Activated CD4-positive, alpha-beta T cell treated with anti-CD3 and anti-CD28 coated beads for 1 hour (primary cell): ENCODE results near the gene RASSF7.

Experiments
- DNase-seq: peaks from one replicate; pipeline ENCODE4 v3.0.0-alpha.2; 2020

The RASSF7 gene

DNA sequence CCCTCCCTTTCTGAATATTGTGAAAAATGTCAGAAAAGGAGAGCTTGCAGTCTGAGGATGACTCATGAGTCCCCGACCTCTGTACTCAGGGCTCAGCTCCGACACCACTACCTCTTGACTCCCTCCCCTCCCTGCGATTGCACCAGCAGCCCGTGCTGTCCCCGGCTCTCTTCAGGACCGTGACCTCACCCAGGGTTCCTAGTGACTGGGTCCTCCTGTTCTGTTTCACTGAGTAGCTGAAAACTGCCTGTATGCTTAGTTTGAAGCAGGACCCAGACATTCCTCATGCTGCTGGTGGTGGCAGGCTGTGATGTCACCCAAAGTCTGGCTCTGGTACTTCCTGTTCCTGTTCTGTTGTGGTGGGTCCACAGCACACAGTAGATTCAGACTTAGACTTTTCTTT lies 27.2 kb downstream of the RASSF7 start:
- DNase-seq, result peak; percentile 62

DNA sequence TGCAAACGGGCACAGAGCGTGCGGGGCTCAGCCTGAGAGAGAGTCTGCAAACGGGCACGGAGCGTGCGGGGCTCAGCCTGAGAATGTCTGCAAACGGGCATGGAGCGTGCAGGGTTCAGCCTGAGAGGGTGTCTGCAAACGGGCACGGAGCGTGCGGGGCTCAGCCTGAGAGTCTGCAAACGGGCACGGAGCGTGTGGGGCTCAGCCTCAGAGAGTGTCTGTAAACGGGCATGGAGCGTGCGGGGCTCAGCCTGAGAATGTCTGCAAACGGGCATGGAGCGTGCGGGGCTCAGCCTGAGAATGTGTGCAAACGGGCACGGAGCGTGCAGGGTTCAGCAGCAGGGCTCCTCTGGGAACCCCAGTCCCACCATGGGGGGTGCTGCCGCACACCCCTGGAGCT lies 29.0 kb downstream of the RASSF7 start:
- DNase-seq, result no peak

DNA sequence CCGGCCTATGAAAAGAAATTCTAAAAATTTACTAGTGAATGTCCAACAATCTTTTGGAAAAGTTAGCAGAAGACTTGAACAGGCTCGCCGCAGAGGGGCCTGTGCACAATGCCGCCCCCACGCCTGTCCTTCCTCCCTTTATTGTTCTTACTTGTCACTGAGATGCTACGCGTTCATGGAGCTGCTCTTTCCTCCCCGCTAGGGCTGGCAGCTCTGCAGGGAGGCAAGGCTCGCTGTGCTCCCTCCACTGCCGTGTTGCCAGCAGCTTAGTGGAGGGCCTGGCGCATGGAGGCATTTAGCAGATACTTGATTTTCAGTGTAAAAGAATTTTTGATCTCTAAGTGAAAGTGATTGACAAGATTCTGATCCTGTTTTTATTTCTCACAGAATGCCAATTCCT lies 30.2 kb downstream of the RASSF7 start:
- DNase-seq, result no peak

DNA sequence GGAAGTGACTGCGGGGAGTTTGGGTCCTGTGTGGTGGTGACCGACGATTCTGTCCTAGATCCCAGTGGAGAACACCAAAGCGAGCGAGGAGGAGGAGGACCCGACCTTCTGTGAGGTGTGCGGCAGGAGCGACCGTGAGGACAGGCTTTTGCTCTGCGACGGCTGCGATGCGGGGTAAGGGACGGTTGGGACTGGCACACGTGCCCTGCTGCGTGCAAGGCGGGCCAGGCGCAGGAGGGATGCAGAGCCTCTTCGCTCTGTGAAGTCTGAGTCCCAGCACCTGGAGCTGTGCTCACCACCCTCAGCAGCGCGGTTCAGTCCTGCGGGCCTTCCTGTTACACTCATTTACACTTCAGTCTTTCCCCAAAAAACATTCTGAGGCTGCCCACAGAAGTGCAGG lies 31.7 kb downstream of the RASSF7 start:
- DNase-seq, result no peak

DNA sequence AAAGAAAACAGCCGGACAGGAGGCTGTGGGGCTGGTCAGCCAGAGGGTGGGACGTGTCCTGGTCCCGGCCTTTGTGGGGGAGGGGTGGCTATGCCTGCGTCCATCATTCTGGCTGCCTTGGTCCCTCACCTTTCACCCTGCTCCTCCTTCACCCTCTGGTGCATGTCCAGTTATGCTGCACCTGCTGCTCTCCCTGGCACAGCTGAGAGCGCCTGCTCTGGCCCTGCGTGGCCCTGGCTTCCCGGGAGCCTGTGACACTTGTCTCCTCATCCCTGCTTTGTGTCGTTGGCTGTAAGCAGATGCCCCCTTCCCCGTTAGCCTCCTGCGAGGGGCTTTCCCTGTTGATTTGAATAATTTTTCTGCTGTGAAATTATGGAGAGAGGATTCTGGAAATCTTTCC lies 32.1 kb downstream of the RASSF7 start:
- no peak for DNase-seq

DNA sequence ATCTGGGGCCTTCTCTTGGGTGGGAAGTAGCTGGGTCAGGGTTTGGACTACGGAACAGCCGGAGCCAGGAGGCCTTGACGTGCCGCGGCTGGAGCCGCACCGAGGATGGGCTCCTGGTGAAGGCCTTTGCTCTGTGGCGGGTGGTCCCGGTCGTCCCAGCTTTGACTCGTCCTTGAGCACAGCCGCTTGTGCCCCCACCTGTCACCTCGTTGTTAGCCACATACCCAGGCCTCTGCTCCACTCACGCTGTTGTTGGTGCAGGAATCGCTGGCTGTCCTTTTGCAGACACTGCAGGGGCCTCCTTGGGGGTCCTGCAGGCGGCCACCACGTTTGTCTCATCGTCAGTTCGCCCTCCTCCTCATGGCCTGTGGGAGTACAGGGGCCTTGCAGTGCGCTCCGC lies 32.6 kb downstream of the RASSF7 start:
- no peak for DNase-seq

DNA sequence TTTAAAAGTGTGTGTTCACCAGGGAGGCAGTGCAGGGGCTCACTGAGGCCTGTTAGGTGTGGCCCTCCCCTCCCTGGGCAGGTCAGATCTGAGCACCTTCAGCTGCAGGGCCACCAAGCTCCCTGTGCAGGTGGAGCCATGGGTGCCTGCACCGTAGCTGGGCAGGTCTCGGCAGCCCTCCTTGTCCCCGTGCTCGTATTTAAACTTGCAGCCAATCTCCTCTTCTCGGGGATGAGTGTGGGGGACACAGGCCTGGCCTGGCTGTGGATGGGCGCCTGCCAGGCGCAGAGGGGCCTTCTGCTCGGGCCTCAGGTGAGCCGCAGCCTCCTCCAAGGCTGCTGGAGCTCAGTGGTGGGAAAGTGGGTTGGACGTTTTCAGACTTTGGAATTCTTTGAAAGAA lies 34.6 kb downstream of the RASSF7 start:
- no peak for DNase-seq

DNA sequence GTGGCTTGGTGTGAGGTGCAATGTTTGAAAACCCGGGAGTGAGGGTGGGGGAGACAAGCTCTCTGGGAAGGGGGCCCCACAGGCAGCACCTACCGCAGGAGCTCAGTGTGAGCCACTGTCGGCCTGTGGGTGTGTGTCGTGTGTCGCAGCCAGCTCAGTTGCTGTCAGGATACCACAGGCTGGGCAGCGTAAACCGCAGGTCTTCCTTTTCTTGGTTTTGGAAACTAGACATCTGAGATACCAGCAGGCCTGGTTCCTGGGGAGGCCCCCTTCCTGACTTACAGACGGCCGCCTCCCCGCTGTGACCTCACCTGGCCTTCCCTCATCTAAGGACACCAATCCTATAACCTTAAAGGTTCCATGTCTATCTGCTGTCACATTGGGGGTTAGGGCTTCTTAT lies 35.6 kb downstream of the RASSF7 start:
- DNase-seq, result no peak

DNA sequence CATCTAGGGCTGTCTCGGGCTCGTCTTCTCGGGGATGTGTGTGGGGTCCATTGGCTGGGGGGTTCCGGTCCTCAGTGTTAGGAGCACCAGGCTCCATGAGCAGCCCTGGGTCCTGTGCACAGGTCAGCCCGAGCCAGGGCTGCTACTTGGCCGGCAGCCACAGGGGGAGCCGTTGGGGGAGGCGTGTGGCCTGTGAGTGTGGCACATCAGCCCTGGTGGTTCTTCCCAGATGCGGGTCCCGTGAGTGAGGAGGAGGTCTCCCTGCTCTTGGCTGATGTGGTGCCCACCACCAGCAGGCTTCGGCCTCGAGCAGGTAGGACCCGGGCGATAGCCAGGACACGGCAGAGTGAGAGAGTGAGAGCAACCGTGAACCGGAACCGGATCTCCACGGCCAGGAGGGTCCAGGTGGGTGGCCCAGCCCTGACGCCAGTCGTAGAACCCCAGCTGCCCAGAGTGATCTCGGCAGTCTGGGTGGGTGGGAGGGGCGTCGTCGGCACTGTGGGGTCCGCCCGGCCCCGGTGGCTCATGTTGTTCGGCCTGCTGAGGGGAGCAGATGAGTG lies 36.5 kb downstream of the RASSF7 start:
- DNase-seq, result no peak

DNA sequence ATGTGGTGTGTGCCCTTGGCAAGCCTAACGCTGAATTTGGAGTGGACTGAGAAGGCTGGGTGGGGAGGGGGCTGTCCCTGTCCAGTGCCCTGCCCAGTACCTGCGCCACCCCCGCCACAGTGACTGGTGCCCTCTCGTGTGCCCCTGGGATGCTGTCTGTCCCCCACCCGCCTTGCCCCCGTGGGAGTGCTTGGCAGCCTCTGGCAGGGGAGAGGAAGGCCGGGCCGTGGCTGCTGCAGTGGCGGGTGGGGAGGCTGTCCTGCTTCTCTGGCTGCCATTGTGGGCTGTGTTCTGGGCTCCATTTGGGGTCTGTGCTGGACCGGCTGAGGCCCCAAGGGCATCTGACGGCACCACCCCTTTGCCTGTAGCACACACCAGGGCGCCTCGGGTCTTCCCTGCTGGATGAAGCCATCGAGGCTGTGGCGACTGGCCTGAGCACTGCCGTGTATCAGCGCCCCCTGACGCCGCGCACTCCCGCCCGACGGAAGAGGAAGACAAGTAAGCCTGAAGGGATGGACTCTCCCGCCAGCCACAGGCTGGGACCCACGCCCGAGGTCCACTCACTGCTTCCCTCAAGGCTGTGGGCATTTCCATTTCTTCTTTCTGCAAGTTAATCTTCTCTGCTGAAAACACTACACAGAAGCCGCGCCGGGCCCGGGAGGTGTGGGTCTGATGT lies 37.4 kb downstream of the RASSF7 start:
- DNase-seq, result no peak

DNA sequence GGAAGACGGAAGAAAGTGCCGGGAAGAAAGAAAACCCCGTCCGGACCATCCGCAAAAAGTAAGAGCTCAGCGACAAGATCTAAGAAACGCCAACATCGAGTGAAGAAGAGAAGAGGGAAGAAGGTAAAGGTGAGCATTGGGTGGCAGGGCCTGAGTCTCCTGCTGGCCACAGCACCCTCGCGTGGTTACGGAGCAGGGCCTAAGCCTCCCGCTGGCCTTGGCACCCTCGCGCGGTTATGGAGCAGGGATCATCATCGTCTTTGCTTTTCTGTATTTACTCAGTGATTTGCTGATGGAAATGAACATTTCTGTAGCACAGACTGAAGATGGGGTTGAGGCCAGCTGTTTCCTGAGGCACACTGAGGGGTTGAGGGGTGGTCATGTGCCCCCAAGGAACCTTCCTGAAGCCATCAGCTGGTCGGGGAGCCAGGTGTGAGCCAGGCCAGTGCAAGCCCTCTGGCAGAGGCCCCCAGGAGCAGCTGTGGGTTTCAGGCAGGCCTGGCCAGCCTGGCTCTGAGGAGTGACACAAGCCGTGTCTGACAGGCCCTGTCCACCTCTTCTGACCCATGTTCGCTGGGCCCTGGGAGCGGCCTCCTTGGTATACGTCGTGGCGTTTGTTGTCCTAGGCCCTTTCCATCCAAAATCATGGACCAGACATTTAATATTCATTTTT lies 40.9 kb downstream of the RASSF7 start:
- DNase-seq, result no peak

DNA sequence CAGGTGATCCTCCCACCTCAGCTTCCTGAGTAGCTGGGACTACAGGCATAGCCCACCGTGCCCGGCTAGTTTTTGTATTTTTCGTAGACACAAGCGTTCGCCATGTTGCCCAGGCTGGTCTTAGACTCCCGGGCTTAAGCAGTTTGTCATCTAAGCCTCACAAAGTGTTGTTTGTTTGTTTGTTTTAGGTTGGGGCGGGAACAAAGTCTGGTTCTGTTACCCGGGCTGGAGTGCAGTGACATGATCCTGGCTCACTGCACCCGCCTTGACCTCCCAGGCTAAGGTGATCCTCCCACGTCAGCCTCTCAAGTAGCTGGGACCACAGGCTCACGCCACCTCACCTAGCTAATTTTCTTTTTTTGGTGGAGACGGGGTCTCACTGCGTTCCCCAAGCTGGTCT lies 42.4 kb downstream of the RASSF7 start:
- DNase-seq, result no peak

DNA sequence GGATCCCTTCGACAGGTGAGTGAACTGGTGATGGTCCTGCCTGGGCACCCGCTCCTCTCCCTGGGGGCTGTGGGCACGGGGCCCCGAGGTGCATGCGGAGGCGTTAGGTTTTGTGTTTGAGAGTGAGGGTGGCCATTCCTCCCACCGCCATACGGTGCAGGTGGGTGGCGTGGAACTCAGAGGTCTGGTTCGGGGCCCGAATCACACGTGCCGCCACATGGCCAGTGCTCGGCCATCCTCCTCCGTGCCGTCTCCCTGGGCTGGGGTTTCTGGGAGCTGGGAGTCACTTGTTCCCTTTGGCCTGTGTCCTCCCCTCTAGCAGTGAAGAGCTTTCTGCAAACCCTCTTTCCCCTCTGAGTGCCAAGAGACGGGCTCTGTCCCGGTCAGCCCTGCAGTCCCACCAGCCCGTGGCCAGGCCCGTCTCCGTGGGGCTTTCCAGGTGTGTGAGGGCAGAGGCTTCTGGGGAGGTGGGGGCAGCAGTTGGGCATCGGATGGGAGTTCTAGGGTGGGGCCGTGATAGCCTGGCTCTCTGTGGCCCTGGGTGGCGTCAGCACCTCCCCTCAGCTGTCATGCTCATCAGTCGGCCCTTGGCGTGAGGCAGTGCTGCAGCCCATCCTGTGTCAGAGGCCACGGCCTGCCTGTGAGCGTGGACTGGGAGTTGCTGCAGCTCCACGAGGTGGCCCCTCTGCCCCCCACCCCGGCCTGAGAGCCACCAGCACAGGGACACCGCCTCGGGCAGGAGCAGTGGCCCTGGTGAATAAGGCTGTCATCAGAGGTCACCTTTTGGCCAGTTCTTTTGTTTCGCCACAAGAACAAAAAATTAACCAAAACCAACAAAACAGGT lies 44.7 kb downstream of the RASSF7 start:
- no peak for DNase-seq

DNA sequence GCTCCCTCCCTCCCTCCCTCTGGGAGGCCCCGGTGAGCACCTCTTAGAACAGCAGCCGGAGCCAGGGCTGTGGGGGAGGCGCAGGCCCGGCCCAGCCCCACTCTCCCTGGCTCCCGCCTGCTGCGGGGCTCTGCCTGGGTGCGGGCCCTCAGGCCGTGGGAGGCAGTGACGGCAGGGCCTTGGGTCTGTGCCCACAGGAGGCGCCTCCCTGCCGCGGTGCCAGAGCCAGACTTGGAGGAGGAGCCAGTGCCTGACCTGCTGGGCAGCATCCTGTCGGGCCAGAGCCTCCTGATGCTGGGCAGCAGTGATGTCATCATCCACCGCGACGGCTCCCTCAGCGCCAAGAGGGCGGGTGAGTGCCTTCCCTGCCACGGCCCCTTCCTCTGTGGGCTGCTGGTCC lies 45.5 kb downstream of the RASSF7 start:
- no peak for DNase-seq

DNA sequence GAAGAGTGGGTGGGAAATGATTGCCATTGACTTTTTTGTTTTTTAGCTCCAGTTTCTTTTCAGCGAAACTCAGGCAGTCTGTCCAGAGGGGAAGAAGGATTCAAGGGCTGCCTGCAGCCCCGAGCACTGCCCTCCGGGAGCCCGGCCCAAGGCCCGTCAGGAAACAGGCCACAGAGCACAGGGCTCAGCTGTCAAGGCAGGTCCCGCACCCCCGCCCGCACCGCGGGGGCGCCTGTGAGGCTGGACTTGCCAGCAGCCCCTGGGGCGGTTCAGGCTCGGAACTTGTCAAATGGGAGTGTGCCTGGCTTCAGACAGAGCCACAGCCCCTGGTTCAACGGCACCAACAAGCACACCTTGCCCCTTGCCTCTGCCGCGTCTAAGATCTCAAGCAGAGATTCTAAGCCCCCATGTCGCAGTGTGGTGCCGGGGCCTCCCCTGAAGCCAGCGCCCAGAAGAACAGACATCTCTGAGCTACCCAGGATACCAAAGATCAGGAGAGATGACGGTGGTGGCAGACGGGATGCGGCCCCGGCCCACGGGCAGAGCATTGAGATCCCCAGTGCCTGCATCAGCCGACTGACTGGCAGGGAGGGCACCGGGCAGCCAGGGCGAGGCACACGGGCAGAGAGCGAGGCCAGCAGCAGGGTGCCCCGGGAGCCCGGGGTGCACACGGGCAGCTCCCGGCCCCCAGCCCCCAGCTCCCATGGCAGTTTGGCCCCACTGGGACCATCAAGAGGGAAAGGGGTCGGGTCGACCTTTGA lies 46.4 kb downstream of the RASSF7 start:
- DNase-seq, result no peak

DNA sequence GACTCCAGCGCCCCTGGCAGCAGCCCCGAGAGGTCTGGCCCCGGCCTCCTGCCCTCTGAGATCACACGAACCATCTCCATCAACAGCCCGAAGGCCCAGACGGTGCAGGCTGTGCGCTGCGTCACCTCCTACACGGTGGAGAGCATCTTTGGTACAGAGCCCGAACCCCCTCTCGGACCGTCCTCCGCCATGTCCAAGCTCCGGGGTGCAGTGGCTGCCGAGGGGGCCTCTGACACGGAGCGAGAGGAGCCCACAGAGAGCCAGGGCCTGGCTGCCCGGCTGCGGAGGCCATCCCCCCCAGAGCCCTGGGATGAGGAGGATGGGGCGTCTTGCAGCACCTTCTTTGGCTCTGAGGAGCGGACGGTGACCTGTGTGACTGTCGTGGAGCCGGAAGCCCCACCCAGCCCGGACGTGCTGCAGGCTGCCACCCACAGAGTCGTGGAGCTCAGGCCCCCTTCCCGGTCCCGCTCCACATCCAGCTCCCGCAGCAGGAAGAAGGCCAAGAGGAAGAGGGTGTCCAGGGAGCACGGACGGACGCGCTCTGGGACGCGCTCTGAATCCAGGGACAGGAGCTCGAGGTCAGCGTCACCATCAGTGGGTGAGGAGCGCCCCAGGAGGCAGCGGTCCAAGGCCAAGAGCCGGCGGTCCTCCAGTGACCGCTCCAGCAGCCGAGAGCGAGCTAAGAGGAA lies 47.3 kb downstream of the RASSF7 start:
- no peak for DNase-seq

DNA sequence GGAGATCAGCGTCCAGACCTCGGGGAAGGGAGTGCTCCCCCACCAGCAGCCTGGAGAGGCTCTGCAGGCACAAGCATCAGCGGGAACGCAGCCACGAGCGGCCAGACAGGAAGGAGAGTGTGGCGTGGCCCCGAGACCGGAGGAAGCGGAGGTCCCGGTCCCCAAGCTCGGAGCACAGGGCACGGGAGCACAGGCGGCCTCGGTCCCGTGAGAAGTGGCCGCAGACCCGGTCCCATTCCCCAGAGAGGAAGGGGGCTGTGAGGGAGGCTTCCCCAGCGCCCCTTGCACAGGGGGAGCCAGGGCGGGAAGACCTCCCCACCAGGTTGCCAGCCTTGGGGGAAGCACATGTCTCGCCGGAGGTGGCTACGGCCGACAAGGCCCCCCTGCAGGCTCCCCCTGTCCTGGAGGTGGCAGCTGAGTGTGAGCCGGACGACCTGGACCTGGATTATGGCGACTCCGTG lies 48.1 kb downstream of the RASSF7 start:
- DNase-seq, result no peak

DNA sequence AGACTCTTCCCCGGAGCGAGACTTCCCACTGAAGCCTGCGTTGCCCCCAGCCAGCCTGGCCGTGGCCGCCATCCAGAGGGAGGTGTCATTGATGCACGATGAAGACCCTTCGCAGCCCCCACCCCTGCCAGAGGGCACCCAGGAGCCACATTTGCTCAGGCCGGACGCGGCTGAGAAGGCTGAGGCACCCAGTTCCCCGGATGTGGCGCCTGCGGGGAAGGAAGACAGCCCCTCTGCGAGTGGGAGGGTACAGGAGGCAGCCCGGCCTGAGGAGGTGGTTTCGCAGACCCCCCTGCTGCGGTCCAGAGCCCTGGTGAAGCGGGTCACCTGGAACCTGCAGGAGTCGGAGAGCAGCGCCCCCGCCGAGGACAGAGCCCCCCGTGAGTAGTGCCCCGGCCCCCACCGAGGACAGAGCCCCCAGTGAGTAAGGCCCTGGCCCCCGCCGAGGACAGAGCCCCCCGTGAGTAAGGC lies 48.6 kb downstream of the RASSF7 start:
- no peak for DNase-seq

DNA sequence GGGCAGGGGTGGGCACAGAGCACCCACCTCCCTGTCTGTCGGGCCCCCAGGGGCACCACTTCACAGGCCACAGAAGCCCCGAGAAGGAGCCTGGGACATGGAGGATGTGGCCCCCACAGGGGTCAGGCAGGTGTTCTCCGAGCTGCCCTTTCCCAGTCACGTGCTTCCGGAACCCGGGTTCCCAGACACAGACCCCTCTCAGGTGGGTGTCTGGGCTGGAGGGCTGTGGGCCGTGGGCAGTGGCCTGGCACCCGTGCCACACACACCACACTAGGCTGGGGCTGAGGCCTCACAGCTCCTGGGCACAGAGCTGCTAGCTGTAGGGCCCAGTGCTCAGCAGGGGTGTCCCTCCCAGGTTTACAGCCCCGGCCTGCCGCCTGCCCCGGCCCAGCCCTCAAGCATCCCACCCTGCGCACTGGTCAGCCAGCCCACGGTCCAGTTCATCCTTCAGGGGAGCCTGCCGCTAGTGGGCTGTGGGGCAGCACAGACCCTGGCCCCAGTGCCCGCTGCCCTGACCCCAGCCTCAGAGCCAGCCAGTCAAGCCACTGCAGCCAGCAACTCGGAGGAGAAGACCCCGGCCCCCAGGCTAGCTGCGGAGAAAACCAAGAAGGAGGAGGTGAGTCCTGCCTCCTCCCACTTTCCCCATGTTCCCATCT lies 49.5 kb downstream of the RASSF7 start:
- DNase-seq, result peak; percentile 23

DNA sequence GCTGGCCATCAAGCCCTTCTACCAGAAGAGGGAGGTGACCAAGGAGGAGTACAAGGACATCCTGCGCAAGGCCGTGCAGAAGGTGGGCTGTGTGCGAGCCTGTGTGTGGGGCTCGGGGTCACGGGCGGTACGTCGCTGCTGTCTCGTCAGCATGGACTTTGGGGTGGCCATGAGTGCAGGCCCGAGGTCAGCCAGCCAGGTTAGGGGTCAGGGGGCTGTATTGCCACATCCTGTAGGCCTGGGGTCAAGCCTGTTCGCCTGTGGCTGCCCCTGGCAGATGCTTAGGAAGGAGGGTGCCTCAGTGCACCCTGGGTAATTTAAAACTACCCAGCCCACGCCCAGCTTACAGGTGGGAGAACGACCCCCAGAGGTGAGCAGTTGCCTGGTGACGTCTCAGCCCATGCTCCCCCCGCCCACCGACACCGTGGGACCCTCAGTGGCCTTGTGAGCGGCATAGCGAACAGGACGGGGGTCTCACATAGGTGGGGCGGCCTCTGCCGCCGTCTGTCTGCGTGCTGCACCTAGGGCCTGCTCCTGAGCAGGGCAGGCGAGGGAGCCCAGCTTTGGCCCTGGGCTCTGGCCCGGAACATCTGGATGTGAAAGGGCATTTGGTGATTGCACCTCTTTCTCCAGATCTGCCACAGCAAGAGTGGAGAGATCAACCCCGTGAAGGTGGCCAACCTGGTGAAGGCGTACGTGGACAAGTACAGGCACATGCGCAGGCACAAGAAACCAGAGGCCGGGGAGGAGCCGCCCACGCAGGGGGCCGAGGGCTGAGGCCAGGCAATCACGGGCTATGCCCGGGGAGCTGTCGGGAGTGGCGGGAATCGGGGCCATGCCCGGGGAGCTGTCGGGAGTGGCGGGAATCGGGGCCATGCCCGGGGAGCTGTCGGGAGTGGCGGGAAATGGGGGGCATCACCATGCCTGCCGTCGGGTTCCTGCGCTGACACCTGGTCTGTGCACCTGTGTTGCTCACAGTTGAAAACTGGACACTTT lies 50.5 kb downstream of the RASSF7 start:
- DNase-seq, result peak; percentile 52
